Activated naive CD4-positive, alpha-beta T cell treated with anti-CD3 and anti-CD28 coated beads, Interleukin-2, amount 50 U/mL, for 72 hours (primary cell): Measurements from ENCODE around the gene NDUFS7. TPM values are rescaled to one million over a fixed set of nuclear protein-coding genes. Genes with fewer than 3 reads are reported as not detected.

Experiments
- ATAC-seq, 2 donors: fragments of 150-1000 bp; cut with Tn5 transposase; 2 replicates each; pipeline ENCODE4 v1.10.0; 2021; ENCODE audit warnings: mild to moderate bottlenecking in 2 of 2, moderate library complexity in 2 of 2
- DNase-seq, 2 donors: peaks; one replicate each; pipeline ENCODE4 v3.0.0; 2021 to 2022; ENCODE audit warnings: low spot score in 2 of 2
- H3K27ac Mint-ChIP-seq, 2 donors: one replicate each; pipeline ENCODE4 v1.8.0; 2022; ENCODE audit warnings: mild to moderate bottlenecking in 2 of 2, mixed read lengths in 2 of 2
- H3K36me3 Mint-ChIP-seq, 2 donors: one replicate each; pipeline ENCODE4 v1.8.0; 2022; ENCODE audit warnings: mixed read lengths in 2 of 2
- H3K9me3 Mint-ChIP-seq, 2 donors: one replicate each; pipeline ENCODE4 v1.8.0; 2022; ENCODE audit warnings: mixed read lengths in 2 of 2
- total RNA-seq, 2 donors: library from RNA; stranded (reverse); gene quantifications; one replicate each; pipeline ENCODE4 v1.2.3, GENCODE V29; 2022

NDUFS7 gene
- total RNA-seq, 2 donors from 2014 or later: 89.4 to 105 TPM

DNA sequence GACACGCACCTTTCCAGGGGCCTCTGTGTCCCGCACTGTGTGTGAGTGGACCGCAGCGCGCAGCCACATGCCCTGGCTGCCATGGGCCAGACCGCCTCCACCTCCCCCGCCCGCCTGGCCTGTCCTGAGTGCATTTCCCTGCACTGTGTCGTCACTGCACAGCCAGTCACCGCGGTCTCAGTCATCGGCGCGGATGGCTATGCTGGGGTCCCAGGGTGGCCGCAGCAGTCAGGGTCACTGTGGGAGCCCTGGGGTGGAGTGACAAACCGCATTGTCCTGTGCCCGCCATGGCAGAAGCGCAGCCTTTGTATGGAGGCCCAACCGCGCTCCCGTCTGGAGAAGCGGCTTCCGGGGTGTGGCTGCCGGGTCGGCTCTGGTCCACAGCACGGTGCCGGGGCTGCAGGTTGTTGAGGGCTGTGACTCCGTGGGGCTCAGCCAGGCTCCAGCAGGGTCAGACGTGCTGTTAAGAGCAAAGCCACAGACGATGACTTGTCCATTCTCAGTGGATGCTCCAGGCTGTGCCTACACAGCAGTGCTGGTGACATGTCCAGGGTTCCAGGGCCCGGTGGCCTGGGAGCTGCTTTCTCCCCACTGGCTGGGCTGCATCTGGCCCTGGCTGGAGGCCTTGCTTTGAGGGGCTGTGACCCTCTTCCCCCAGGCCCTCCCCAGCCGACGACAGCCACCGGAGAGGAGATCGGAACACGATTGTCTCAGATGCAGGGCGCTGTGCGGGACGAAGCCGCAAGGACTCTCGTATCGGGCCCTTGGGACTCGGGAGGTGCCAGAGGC lies 6.3 kb upstream of the NDUFS7 start:
- H3K9me3 Mint-ChIP-seq: no peaks in the 10 kb centered on the region
- no peaks in the 10 kb centered on the region for H3K36me3 Mint-ChIP-seq
- ATAC-seq (no peak), DNase-seq (no peak)
- H3K27ac Mint-ChIP-seq: no peak overlapping the region

DNA sequence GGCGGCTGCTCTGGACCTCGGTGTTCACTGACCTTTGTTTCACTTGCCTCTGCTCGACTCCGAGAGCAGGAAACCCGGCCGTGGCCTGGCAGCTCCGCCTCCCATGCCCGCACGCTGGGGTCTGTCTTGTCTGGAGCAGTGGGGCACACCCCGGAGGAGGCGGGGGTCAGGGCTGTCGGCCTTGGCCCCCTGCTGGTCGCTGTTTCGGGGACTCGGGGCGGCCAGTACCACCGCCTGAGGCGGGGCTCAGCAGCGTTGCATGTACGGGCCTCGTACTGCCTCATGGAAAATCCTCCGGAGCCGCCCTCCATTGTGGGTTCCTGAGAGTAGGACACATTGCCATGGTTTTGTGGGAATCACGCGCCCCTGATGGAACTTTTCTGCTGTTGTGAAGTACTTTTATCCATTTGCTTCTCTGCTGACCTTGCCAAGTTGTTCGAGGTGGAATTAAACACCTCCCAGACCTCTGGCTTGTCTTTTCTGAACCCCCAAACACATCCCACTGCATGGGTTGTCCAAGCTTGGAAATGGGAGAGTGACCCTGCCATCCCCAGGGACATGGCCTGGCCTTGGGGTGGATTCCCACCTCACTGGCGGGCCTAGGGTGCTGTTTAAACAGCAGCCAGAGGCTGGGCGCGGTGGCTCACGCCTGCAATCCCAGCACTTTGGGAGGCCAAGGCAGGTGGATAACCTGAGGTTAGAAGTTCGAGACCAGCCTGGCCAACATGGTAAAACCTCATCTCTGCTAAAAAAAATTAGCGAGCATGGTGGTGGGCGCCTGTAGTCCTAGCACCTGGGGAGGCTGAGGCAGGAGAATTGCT lies 5.5 kb upstream of the NDUFS7 start:
- Mint-ChIP-seq H3K36me3 (peaks cover 0 to under 1% of the 10 kb centered on the region in 2 donors), H3K9me3 (no peaks in the 10 kb centered on the region), H3K27ac (no peak overlapping the region)
- no peak for DNase-seq
- ATAC-seq: no peak

DNA sequence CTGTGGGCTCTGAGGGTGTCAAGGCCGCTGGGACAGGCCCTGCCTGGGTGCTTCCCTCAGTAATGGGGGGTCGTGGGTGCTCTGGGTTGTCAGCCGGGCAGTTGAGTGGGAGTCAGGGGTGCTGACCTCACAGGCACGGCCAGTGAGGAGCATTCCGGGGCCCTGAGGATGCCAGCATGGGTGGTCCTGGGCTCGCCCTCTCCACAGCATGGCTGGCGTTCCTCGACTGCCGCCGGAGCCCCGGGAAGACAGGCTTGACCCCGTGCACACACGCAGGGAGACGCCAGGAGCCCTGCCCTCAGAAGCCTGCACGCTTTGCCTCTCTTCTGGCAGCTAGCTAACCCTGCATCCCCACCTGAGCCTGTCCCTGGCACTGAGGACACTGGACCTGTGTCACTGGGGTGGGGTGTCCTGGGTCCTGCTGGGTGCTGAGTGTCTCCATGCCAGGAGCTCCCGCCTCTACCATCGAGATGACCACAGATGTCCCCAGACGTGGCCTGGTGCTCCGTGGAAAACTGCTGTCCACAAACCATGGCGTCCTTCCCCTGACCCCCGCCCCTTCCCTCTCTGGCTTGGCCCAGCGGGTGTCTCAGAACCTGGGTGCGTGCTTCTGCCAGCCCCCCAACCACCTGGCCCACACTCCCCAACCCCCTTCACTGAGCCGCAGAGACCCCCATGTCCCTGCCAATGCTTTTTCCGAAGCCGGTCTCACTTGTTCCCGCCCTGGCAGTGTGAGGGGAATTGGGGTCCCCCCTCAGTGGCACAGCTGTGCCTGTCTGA lies 4.4 kb upstream of the NDUFS7 start:
- ATAC-seq: no peak
- Mint-ChIP-seq H3K9me3 (no peaks in the 10 kb centered on the region), H3K27ac (no peak overlapping the region), H3K36me3 (peaks cover 0 to 6% of the 10 kb centered on the region in 2 donors)
- DNase-seq: no peak

DNA sequence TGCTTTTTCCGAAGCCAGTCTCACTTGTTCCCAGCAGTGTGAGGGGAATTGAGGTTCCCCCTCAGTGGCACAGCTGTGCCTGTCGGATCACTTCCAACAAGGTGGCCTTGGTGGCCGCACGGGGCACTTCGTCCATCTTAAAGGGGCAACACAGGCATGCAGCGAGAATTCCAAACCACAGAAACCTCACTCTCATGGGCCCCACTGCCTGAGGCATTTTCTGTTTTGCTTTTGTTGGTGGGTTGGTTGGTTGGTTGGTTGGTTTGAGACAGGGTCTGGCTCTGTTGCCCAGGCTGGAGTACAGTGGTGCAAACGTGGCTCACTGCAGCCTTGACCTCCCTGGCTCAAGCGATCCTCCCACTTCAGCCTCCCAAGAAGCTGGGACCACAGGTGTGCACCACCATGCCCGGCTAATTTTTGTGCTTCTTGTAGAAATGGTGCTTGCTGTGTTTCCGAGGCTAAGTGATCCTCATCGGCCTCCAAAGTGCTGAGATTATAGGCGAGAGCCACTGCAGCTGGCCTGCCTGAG lies 3.7 kb upstream of the NDUFS7 start:
- ATAC-seq (no peak), DNase-seq (no peak)
- H3K36me3 Mint-ChIP-seq: peaks cover 0 to 6% of the 10 kb centered on the region in 2 donors
- no peak overlapping the region for H3K27ac Mint-ChIP-seq
- H3K9me3 Mint-ChIP-seq: no peaks in the 10 kb centered on the region

DNA sequence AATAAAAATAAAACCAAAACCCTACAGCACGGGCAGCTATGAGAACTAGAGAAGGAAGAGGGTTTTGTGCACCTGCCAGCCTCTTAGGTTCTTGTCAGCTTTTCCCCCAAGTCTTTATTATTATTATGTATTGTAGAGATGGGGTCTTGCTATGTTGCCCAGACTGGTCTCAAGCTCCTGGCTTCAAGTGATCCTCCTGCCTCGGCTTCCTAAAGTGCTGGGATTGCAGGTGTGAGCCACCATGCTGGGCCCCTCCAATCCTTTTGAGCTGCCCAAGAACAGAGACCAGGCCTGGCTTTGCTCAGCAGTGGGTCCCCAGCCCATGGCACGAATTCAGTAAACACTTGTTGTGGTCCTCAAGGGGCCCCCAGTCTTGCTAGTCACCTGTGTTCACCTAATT lies 1.5 kb upstream of the NDUFS7 start:
- Mint-ChIP-seq H3K9me3 (no peaks in the 10 kb centered on the region), H3K27ac (no peak overlapping the region), H3K36me3 (peaks cover 0 to 6% of the 10 kb centered on the region in 2 donors)
- DNase-seq: no peak
- ATAC-seq: no peak

DNA sequence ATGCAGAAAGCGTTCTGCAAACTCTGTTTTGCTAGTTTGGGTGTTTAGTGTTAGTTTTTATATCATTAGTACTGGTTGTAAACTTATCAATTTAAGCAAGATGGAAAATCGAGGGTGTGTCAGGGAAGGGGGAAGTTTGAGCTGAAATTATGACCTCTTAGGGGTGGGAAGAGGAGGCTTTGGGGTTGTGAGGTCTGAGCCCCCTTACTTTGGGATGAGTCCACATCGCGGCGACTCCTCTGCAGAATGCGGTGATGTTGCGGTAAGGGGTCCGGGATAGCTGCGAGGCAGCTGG lies 743 bp upstream of the NDUFS7 start:
- Mint-ChIP-seq H3K9me3 (no peaks in the 10 kb centered on the region), H3K36me3 (peaks cover 0 to 6% of the 10 kb centered on the region in 2 donors), H3K27ac (peak overlapping the region; percentile 99)
- DNase-seq (no peak), ATAC-seq (no peak)

DNA sequence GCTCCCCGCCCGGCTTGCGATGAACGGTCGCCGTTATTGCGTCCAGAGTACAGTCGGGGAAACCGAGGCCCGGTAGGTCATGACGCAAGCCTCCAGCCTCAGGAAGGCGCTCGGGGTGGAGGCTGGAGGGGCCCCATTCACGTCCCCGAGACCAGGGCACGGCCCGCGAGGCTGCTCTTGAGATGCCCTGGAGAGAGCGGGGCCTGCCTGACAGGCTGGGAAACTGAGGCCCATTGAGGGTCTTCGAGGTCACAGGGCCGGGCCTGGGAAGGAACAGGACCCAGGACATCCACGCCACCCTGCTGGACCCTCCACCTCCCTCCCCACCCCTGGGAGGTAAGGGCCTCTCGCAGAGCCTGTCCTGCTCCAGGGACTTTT lies 367 bp downstream of the NDUFS7 start:
- ATAC-seq (peak in 1 of 2 donors; percentile 26), DNase-seq (no peak)
- Mint-ChIP-seq H3K27ac (peak overlapping the region; percentile 84 to 99), H3K9me3 (no peaks in the 10 kb centered on the region), H3K36me3 (peaks cover 5 to 9% of the 10 kb centered on the region in 2 donors)

DNA sequence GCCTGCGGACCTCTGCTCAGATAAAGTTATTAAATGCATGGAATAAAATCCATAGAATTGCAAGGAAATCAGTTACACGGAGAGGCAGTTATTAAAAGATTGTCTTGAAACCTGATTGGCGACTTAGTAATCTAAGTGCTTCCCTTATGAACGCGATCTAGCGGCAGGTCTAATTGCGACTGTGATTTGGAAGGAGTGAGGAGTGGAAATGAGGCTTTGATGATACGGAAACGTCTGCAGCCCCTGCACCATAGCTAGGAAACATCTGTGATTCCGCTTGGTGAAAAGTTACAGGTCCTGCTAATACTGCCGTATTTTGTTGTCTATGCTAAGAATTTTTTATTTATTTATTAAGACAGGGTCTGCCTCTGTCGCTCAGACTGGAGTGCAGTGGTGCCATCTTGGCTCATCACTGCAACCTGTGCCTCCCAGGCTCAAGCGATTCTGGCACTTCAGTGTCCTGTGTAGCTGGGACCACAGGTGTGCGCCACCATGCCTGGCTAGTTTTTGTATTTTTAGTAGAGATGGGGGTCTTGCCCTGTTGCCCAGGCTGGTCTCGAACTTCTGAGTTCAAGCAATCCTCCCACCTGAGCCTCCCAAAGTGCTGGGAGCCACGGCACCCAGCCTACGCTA lies 887 bp downstream of the NDUFS7 start:
- Mint-ChIP-seq H3K9me3 (no peaks in the 10 kb centered on the region), H3K27ac (peak overlapping the region; percentile 84 to 99), H3K36me3 (peaks cover 10 to 11% of the 10 kb centered on the region in 2 donors)
- DNase-seq (no peak), ATAC-seq (no peak)

DNA sequence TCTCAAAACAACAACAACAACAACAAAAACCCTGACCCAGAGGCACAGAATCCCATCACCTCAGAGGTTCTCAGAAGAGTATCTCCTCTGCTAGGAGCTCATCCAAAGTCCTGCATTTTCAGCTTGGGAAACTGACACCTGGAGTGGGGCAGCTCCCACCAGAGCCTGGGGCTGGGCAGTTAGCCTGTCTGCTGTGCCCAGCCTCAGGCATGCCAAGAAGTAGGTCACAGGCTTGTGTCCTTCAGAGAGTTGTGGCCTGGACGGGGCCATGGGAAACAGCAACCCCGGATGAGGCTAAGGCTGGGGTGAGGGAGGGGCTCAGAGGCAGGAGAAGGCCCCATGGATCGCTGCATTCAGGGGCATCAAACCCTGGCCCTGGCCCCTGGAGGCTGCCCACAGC lies 2.1 kb downstream of the NDUFS7 start:
- Mint-ChIP-seq H3K9me3 (no peaks in the 10 kb centered on the region), H3K27ac (no peak overlapping the region), H3K36me3 (peaks cover 10 to 11% of the 10 kb centered on the region in 2 donors)
- ATAC-seq (no peak), DNase-seq (no peak)

DNA sequence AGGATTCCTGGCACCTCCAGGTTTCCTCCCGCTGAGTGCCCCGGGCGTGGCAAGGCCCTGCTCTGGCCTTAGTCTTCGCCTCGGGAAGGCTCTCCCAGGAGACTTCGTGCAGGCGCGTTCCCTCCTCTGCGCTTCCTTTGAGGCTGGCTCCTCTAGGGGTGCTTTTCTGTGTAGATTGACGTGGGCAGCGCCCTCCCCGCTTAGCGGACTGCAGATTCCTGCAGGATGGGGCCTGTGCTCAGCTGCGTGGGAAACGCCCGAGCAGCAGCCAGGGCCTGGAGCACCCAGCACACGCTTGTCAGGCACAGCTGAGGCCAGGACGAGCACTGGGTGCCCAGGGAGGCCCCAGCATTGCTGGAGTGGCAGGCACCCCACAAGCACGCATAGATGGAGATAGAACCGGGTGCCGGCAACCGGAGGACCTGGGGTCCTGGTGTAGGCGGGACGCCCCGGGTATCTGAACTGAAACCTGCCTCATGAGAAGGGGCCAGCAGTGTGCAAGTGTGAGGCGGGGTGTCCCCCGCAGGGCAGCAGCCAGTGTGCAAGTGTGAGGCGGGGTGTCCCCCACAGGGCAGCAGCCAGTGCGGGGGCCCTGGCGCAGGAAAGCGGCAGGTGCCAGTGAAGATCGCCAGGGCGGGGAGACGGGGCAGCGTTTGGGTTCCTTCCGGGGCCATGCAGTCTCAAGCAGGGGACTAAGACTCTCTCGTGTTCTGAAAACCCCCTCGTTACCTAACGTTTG lies 3.4 kb downstream of the NDUFS7 start:
- DNase-seq (no peak), ATAC-seq (no peak)
- H3K9me3 Mint-ChIP-seq: no peaks in the 10 kb centered on the region
- H3K27ac Mint-ChIP-seq: no peak overlapping the region
- peaks cover 10 to 11% of the 10 kb centered on the region in 2 donors for H3K36me3 Mint-ChIP-seq

DNA sequence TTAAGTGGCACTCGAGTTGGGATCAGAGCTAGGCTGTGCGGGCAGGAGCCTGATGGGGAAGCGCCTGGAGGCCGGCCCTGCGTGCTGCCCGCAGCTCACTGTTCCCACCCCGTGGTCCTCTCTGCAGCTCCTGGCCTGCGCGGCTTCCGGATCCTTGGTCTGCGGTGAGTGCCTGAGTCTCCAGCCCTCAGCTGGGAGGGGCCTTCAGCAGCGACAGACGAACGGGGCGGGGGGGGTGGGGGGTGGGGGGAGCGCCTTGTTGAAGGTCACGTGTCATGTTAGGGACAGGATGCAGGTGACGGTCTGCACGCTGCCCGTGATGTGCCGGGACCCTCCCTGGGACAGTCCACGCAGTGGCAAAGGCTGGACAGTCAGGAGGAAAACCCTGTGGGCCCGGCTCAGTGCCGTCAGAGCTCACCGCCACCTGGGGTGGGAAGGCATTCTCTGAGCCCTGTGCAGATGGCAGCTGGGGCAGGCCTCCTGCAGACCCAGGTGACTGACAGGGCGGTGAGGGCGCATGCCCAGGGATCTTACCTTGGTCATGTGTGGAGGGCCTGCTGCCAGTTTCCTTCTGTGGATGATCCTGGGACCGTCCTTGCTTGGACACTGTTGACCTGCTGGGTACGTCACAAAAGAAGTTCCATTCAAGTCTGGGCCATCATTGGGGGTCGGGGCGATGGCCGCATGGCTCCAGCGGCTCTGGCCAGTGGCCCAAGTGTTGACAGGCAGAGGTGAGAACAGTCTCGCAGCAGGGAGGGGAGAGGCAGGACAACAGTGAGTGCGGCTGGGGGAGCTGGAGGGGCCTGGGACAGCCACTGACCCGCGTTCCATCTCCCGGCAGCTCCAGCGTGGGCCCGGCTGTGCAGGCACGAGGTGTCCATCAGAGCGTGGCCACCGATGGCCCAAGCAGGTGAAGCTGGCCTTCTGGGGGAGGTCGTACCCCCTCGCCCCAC lies 4.3 kb downstream of the NDUFS7 start:
- peaks cover 10 to 11% of the 10 kb centered on the region in 2 donors for H3K36me3 Mint-ChIP-seq
- H3K9me3 Mint-ChIP-seq: no peaks in the 10 kb centered on the region
- H3K27ac Mint-ChIP-seq: no peak overlapping the region
- no peak for DNase-seq
- ATAC-seq: no peak

DNA sequence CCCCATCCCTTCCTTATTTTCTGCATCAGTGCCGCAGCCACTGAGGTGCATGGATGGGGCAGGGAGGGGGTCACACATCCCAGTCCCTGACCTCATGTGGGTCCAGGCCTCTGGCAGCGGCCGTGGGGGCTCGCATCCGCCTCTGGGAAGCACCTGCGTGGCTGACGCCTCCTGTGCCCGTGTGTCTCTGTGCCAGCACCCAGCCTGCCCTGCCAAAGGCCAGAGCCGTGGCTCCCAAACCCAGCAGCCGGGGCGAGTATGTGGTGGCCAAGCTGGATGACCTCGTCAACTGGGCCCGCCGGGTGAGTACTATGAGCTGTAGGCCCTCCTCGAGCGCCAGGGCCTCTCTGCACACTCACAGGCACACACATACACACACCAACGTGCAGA lies 4.9 kb downstream of the NDUFS7 start:
- ATAC-seq (no peak), DNase-seq (no peak)
- Mint-ChIP-seq H3K9me3 (no peaks in the 10 kb centered on the region), H3K27ac (no peak overlapping the region), H3K36me3 (peaks cover 6 to 10% of the 10 kb centered on the region in 2 donors)

DNA sequence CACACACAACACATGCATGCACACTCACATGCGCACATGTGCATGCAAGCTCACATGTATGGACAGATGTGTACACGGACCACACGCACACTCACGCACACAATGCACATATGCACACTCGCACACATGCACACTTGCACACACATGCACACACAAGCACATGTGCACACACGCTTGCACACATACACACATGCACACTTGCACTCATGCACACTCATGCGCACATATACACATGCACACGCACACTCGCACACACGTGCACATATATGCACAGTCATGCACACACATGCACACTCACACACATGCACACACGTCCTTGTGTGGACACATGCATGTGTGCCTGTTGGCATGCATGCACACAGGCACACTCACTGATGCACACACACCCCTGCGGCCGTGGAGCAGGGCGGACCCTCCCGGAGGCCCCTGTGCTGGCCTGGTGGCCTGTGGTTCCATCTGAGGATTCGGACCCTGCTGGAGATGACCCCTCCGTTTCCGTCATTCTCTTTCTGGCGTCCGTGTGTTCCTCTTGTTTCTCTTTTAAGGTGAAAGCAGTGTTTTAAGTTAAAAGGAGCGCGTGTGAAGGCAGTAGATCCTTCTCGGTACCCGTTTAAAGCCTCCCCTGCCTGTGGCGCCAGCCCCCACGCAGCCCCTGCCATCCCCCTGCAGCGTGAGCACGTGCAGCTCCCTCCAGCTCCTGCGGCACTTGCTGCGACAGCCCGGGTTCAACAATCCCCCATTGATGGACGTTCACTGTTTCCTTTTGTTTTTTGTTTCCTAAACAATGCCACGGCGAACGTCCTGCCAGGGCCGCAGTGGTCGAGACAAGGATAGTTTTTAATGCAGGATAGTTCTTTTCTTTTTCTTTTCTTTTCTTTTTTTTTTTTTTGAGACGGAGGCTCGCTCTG lies 5.6 kb downstream of the NDUFS7 start:
- peaks cover 5 to 10% of the 10 kb centered on the region in 2 donors for H3K36me3 Mint-ChIP-seq
- no peak for ATAC-seq
- H3K9me3 Mint-ChIP-seq: no peaks in the 10 kb centered on the region
- DNase-seq: no peak
- H3K27ac Mint-ChIP-seq: no peak overlapping the region

DNA sequence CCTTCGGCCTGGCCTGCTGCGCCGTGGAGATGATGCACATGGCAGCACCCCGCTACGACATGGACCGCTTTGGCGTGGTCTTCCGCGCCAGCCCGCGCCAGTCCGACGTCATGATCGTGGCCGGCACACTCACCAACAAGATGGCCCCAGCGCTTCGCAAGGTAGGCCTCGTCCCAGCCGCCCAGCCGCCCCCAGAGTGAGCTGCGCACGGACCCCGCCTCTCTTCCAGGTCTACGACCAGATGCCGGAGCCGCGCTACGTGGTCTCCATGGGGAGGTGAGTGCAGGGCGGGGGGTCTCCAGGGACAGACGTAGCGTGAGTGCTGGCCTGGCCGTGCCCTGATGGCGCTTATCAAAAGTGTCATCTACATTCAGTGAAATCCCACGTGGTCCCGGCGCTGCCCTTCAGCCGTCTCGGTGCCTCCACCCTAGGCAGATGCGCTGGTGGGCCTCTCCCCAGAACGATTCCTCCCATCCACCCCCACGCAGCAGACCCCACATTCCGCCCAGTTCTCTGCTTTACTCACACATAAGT lies 7.2 kb downstream of the NDUFS7 start:
- ATAC-seq: no peak
- H3K9me3 Mint-ChIP-seq: no peaks in the 10 kb centered on the region
- no peak overlapping the region for H3K27ac Mint-ChIP-seq
- DNase-seq: no peak
- peaks cover 5 to 10% of the 10 kb centered on the region in 2 donors for H3K36me3 Mint-ChIP-seq
